ENCODE results near the gene CALU. TPM values are rescaled to one million over a fixed set of nuclear protein-coding genes. Genes with fewer than 3 reads are reported as not detected.
A peak's percentile ranks its signal among the peaks of the same experiment; 100 is the strongest.

The CALU gene
- total RNA-seq, 1 donor from 2014 or later, result 145 TPM

DNA sequence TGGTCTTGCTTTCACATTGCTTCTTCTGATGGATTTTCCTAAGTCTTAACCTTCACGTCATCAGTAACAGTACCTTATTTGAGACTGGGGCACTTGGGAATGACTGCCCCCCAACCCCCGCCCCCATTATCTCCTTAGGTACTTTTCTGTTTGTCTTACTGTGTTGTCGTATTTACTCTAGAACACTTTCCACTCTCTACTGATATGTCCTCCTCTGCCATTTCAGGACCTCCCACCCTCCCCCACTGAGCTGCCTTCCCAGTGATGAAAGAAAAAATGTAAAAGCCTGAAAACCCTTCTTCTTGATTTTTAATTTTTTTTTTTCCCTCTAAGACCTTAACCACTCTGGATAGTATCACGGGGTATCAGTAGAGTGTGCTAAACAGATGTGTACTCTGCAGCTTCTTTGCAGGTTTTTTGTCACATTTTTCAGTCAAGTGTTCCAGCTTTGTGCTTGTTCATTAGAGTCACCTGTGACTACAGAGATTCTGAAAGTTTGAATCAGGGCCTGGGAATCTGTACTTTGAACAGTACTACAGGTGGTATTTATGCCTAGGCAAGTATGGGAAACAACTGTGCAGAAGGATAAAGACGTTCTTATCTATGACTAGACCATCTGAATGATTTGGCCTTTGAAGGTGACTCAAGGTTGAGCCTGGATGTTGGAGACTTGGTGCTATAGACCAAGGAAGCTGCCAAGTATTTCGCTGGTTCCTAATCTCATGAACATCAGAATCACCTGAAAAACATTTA is 8.3 kb downstream of the CALU start:
- TF ChIP-seq, protein P1, sequence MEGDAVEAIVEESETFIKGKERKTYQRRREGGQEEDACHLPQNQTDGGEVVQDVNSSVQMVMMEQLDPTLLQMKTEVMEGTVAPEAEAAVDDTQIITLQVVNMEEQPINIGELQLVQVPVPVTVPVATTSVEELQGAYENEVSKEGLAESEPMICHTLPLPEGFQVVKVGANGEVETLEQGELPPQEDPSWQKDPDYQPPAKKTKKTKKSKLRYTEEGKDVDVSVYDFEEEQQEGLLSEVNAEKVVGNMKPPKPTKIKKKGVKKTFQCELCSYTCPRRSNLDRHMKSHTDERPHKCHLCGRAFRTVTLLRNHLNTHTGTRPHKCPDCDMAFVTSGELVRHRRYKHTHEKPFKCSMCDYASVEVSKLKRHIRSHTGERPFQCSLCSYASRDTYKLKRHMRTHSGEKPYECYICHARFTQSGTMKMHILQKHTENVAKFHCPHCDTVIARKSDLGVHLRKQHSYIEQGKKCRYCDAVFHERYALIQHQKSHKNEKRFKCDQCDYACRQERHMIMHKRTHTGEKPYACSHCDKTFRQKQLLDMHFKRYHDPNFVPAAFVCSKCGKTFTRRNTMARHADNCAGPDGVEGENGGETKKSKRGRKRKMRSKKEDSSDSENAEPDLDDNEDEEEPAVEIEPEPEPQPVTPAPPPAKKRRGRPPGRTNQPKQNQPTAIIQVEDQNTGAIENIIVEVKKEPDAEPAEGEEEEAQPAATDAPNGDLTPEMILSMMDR (conservative IDR thresholded peaks at IDR 0.05), result no peak

DNA sequence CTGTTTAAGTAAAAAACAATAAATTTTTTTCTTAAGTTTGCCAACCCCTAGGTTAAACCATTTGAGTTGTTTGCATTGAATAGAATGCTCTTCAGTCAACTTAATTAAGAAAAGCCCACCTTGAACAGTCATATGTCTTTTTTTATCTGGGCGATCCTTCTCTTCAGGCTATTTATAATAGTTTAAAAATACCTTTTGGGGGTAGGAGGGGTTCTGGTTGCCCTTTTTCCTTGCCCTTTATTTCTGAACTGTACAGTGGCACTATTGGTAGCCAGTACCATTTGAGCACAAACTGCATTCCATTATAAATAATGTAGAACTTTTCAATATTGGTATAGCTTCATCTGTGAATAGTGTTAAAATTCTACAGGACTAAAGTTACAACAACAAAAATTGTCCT is 13.1 kb downstream of the CALU start:
- DNase-seq (ENCODE audit: low read depth, low spot score), result no peak
- H3K4me3 Mint-ChIP-seq, result no peak overlapping the region
- TF ChIP-seq, protein P1 (conservative IDR thresholded peaks at IDR 0.05), result no peak
- peaks cover 4% of the 10 kb centered on the region for H3K4me1 Mint-ChIP-seq
- H3K36me3 Mint-ChIP-seq (ENCODE audit: low read depth), result peaks cover 12% of the 10 kb centered on the region
- H3K27me3 Mint-ChIP-seq (ENCODE audit: low read depth), result no peaks in the 10 kb centered on the region
- H3K9me3 Mint-ChIP-seq, result no peaks in the 10 kb centered on the region
- no peak overlapping the region for H3K27ac Mint-ChIP-seq (ENCODE audit: unreplicated experiment)

More for the DNA sequence above, 8.3 kb downstream of the CALU start:
- Mint-ChIP-seq H3K27ac (ENCODE audit: unreplicated experiment) (no peak overlapping the region), H3K9me3 (no peaks in the 10 kb centered on the region), H3K4me1 (peaks cover 23% of the 10 kb centered on the region), H3K27me3 (ENCODE audit: low read depth) (no peaks in the 10 kb centered on the region), H3K4me3 (no peak overlapping the region), H3K36me3 (ENCODE audit: low read depth) (peaks cover 9% of the 10 kb centered on the region)
- DNase-seq (ENCODE audit: low read depth, low spot score), result no peak

GRCh38 chr7:128755075-128755818 is 16.1 kb downstream of the CALU start:
- TF ChIP-seq, protein P1 (conservative IDR thresholded peaks at IDR 0.05), result no peak
- Mint-ChIP-seq H3K27ac (ENCODE audit: unreplicated experiment) (no peak overlapping the region), H3K4me3 (no peak overlapping the region), H3K36me3 (ENCODE audit: low read depth) (peaks cover 6% of the 10 kb centered on the region), H3K9me3 (no peaks in the 10 kb centered on the region), H3K4me1 (no peaks in the 10 kb centered on the region), H3K27me3 (ENCODE audit: low read depth) (no peaks in the 10 kb centered on the region)
- DNase-seq (ENCODE audit: low read depth, low spot score), result no peak

GRCh38 chr7:128755819-128756476 is 16.8 kb downstream of the CALU start:
- H3K4me3 Mint-ChIP-seq, result no peak overlapping the region
- TF ChIP-seq, protein P1 (conservative IDR thresholded peaks at IDR 0.05), result no peak
- peak overlapping the region; percentile 76 for H3K27ac Mint-ChIP-seq (ENCODE audit: unreplicated experiment)
- H3K27me3 Mint-ChIP-seq (ENCODE audit: low read depth), result no peaks in the 10 kb centered on the region
- no peaks in the 10 kb centered on the region for H3K9me3 Mint-ChIP-seq
- no peaks in the 10 kb centered on the region for H3K4me1 Mint-ChIP-seq
- H3K36me3 Mint-ChIP-seq (ENCODE audit: low read depth), result peaks cover 6% of the 10 kb centered on the region
- DNase-seq (ENCODE audit: low read depth, low spot score), result no peak

DNA sequence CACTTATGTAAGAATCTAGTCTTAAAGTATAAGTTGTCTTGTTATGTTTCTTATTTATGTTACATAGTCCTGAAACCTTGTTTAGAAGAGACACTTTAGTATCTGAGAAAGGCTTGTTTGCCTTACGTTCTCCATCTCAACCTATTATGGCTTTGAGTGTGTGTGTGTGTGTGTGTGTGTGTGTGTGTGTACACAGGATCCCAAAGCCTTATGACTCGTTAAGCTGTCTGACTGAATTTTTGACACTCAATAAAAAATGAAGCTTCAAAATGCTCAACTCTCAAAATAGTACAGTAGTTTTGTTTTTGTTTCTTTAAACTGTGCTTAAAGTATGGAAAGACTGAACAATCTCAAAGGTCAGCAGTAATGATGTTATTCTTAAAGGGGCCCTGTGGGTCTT is 18.0 kb downstream of the CALU start:
- no peak overlapping the region for H3K4me3 Mint-ChIP-seq
- DNase-seq (ENCODE audit: low read depth, low spot score), result no peak
- no peaks in the 10 kb centered on the region for H3K27me3 Mint-ChIP-seq (ENCODE audit: low read depth)
- TF ChIP-seq, protein P1 (conservative IDR thresholded peaks at IDR 0.05), result no peak
- peaks cover 6% of the 10 kb centered on the region for H3K36me3 Mint-ChIP-seq (ENCODE audit: low read depth)
- no peak overlapping the region for H3K27ac Mint-ChIP-seq (ENCODE audit: unreplicated experiment)
- no peaks in the 10 kb centered on the region for H3K4me1 Mint-ChIP-seq
- H3K9me3 Mint-ChIP-seq, result no peaks in the 10 kb centered on the region

All from neural crest cell (in vitro differentiated cells).